Heart left ventricle (tissue), 13 donors: ENCODE measurements around the gene RCC1.

Source experiments
- POLR2A ChIP-seq, 2 donors: fragments of 450-650 bp; IDR thresholded peaks; one replicate each; pipeline ENCODE4 v1.6.1; 2017; ENCODE audit warnings: antibody characterized with exemption in 2 of 2, mild to moderate bottlenecking in 2 of 2, moderate library complexity in 2 of 2
- TF ChIP-seq, protein P1 (sequence below), 12 donors: fragments of 200-600 bp; sonication (generic) in 4 of 12; IDR thresholded peaks; one replicate each; pipeline versions ENCODE4 v1.5.0 to v1.8.0; 2018 to 2022; ENCODE audit warnings: antibody characterized with exemption in 12 of 12, mild to moderate bottlenecking in 5 of 12
- donor health status: ischemic (EF 13 %, LVEDD 7.1; RV severe dilation, severe dysfunction).
- donor health status: DM: no; HTN: yes; CAD: no.
- donor health status: DM: no; HTN: no; CAD: no.
- donor health status: ischemic (EF 25% LVEDD 6.9; RV normal size, moderate dysfunction).
- donor health status: ischemic (EF 25% LVEDD 5.7; RV mildly dilated, moderate dysfunction).
- donor health status: ischemic (EF 35%, LVEDD 5.7; RV mildly dilated, moderate dysfunction).
- donor health status: nonischemic (EF 11% LVEDD 7.7; RV severe dilation, severe dysfunction).
- donor health status: DM: yes; HTN: yes; CAD: no.
- donor health status: PGD.
- donor health status: ischemic (EF 29% LVEDD 5.4; RV normal size, mild dysfunction).
- donor health status: nonischemic (EF 23%, LVEDD 6.1; RV moderate dilation, normal function).

DNA sequence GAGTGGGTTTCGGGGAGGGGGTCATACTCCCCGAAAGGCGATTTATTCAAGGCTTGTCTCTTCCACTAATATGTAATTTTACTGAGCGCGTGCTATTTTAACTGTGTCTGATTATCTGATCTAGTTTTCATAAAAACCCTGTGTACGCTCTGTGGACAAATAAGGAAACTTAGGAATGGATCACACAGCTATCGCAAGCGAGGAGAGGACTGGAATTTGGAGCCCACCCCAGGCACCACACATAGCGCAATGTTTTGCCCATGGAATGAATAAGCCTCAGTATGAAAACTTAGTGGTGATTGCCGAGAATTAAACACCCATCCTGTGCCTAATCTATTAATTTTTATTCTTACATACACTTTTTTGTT lies 76.4 kb downstream of the RCC1 start:
- TF ChIP-seq, protein P1, sequence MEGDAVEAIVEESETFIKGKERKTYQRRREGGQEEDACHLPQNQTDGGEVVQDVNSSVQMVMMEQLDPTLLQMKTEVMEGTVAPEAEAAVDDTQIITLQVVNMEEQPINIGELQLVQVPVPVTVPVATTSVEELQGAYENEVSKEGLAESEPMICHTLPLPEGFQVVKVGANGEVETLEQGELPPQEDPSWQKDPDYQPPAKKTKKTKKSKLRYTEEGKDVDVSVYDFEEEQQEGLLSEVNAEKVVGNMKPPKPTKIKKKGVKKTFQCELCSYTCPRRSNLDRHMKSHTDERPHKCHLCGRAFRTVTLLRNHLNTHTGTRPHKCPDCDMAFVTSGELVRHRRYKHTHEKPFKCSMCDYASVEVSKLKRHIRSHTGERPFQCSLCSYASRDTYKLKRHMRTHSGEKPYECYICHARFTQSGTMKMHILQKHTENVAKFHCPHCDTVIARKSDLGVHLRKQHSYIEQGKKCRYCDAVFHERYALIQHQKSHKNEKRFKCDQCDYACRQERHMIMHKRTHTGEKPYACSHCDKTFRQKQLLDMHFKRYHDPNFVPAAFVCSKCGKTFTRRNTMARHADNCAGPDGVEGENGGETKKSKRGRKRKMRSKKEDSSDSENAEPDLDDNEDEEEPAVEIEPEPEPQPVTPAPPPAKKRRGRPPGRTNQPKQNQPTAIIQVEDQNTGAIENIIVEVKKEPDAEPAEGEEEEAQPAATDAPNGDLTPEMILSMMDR (IDR thresholded peaks at IDR 0.05) = no peak
- TF ChIP-seq POLR2A (IDR thresholded peaks at IDR 0.05) = no peak
